AG09319 (cell line): Measurements from ENCODE around the gene DTL.
A peak's percentile ranks its signal among the peaks of the same experiment; 100 is the strongest.
"Not testable (repeated sequence)": the region's sequence is repeated elsewhere in the genome, so short reads cannot be mapped to it uniquely, and the experiment has no call there.

Experiments
- DNase-seq: peaks from one replicate; pipeline ENCODE4 v3.0.0-alpha.2; 2010; ENCODE audit warnings: low read depth; ENCODE audit errors: extremely low read depth
- CTCF ChIP-seq: IDR thresholded peaks from 2 replicates; pipeline ENCODE4 v1.5.1; 2011; ENCODE audit warnings: low read depth, mild to moderate bottlenecking, inconsistent platforms, low read length, moderate library complexity

Gene DTL

GRCh38 chr1:212035123-212035834, at the start of gene DTL, which contains the start of gene INTS7:
Gene DTL (plus strand): TSS chr1:212035748. CDS start chr1:212035891, 143 bp downstream.
Gene INTS7 (minus strand): TSS chr1:212035557. CDS start chr1:212035437, 120 bp downstream.
- DNase-seq = peak; percentile 98
- TF ChIP-seq CTCF = peak; percentile 85

GRCh38 chr1:211986628-211987254, 48.8 kb upstream of the DTL start:
- DNase-seq = no peak
- TF ChIP-seq CTCF = no peak

- no peak for DNase-seq
- TF ChIP-seq CTCF = no peak
These were observed 43.9 kb upstream of the DTL start for GRCh38 chr1:211991695-211992094.

GRCh38 chr1:211997426-211997825, 38.1 kb upstream of the DTL start:
- not testable (repeated sequence) for DNase-seq

GRCh38 chr1:212002536-212002935, 33.0 kb upstream of the DTL start:
- no peak for TF ChIP-seq CTCF

GRCh38 chr1:212004895-212005608, 30.5 kb upstream of the DTL start:
- no peak for DNase-seq
- TF ChIP-seq CTCF = no peak

More at GRCh38 chr1:212002536-212002935, 33.0 kb upstream of the DTL start:
- no peak for DNase-seq

GRCh38 chr1:212007178-212007577, 28.4 kb upstream of the DTL start:
- TF ChIP-seq CTCF = no peak
- no peak for DNase-seq
